Vagina (tissue), 2 donors: ENCODE results near the gene TLK2.

Source experiments
- CTCF ChIP-seq, 3 experiments: fragments of 450-650 bp in 2 of 3; fragments of 200-600 bp in 1 of 3; sonication (generic) in 1 of 3; IDR thresholded peaks; one replicate each; pipeline ENCODE4 v1.5.1; 2017 to 2019; ENCODE audit warnings: antibody characterized with exemption in 3 of 3, mild to moderate bottlenecking in 2 of 3, moderate library complexity in 2 of 3
- POLR2AphosphoS5 ChIP-seq, 2 donors: sonication (generic); formaldehyde crosslinking; IDR thresholded peaks; one replicate each; pipeline ENCODE4 v1.9.0; 2017; ENCODE audit warnings: antibody characterized with exemption in 2 of 2, mild to moderate bottlenecking in 2 of 2, low read depth in 1 of 2; ENCODE audit not compliant: insufficient read depth in 1 of 2

DNA sequence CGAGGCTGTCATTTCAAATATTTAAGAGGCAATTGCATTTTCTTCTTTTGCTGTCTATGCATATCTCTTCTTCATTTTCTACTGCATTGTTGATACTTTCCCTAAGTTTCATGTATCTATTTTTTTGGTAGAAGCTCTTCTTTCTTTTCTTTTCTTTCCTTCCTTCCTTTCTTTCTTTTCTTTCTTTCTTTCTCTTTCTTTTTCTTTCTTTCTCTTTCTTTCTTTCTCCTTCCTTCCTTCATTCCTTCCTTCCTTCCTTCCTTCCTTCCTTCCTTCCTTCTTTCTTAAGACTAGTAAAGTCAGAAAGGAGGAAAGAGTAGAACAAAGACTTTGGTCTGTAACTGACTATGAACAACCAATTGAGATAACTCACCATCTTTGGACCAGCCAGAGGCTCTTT, 182.7 kb downstream of the TLK2 start:
- TF ChIP-seq CTCF (IDR thresholded peaks at IDR 0.05), result no peak
- no peak for TF ChIP-seq POLR2AphosphoS5 (IDR thresholded peaks at IDR 0.05; ENCODE audit: insufficient read depth in 1 of 2, low read depth in 1 of 2)
